Stimulated activated CD8-positive, alpha-beta memory T cell treated with anti-CD3 and anti-CD28 coated beads, Interleukin-2, amount 100 ng/mL, for 1 hour (primary cell): ENCODE data around the gene SLX9.

Experiments used
- DNase-seq, 2 donors: peaks; one replicate each; pipeline ENCODE4 v3.0.0-alpha.2; 2020; ENCODE audit warnings: low read depth in 2 of 2

Gene SLX9

GRCh38 chr21:44939532-44940115, at the start of gene SLX9:
TSS of gene SLX9 (plus strand) at chr21:44940029. CDS start at chr21:44940058, 29 bp downstream.
- peak; percentile 61 to 62 for DNase-seq

- no peak for DNase-seq
Measured at GRCh38 chr21:44890338-44890931, 49.4 kb upstream of the SLX9 start.

- no peak for DNase-seq
Measured at GRCh38 chr21:44890961-44891541, 48.8 kb upstream of the SLX9 start.

- DNase-seq, result no peak
Measured at GRCh38 chr21:44891631-44892031, 48.2 kb upstream of the SLX9 start.

GRCh38 chr21:44892095-44892494, 47.7 kb upstream of the SLX9 start:
- no peak for DNase-seq

- peak; percentile 59 to 72 for DNase-seq
Measured at GRCh38 chr21:44892536-44893277, 47.1 kb upstream of the SLX9 start.

- no peak for DNase-seq
Measured at GRCh38 chr21:44893278-44893556, 46.6 kb upstream of the SLX9 start.

GRCh38 chr21:44893948-44894656, 45.7 kb upstream of the SLX9 start:
- no peak for DNase-seq

- DNase-seq, result no peak
Measured at GRCh38 chr21:44894687-44895302, 45.0 kb upstream of the SLX9 start.

- DNase-seq, result no peak
Measured at GRCh38 chr21:44895859-44896258, 44.0 kb upstream of the SLX9 start.

- no peak for DNase-seq
Measured at GRCh38 chr21:44896561-44897286, 43.1 kb upstream of the SLX9 start.

- DNase-seq, result no peak
Measured at GRCh38 chr21:44897326-44898010, 42.4 kb upstream of the SLX9 start.

- no peak for DNase-seq
Measured at GRCh38 chr21:44898011-44898488, 41.8 kb upstream of the SLX9 start.

- no peak for DNase-seq
Measured at GRCh38 chr21:44898851-44899767, 40.7 kb upstream of the SLX9 start.

GRCh38 chr21:44899768-44900558, 39.9 kb upstream of the SLX9 start:
- no peak for DNase-seq

- no peak for DNase-seq
Measured at GRCh38 chr21:44900559-44901251, 39.1 kb upstream of the SLX9 start.

GRCh38 chr21:44901391-44902074, 38.3 kb upstream of the SLX9 start:
- DNase-seq, result no peak
